H1 (cell line): ENCODE measurements around the gene WDR76. TPM values are rescaled to one million over a fixed set of nuclear protein-coding genes. Genes with fewer than 3 reads are reported as not detected.

Source experiments
- CTCF ChIA-PET: fragments of 300-600 bp; sonication (Branson Sonifier 250); formaldehyde crosslinking; loops from one replicate; lab custom pipeline; 2021; ENCODE audit not compliant: partially characterized antibody; lab: Charles Lee
- POLR2A ChIA-PET: fragments of 300-600 bp; sonication (Branson Sonifier 250); formaldehyde crosslinking; loops from one replicate; lab custom pipeline; 2021; ENCODE audit warnings: inconsistent platforms; ENCODE audit not compliant: partially characterized antibody; lab: Charles Lee
- DNase-seq, 2 experiments: peaks; one replicate each; pipeline versions ENCODE4 v3.0.0 to v3.0.0-alpha.2; 2010 to 2022; ENCODE audit warnings: low spot score in 2 of 2, low read depth in 1 of 2, mixed read lengths in 1 of 2
- FAIRE-seq: peaks from 2 replicates; lab custom pipeline; 2011; peaks lifted over from hg19 to GRCh38; lab: Jason Lieb, UNC
- H2AFZ ChIP-seq: 2 replicates; pipeline ENCODE4 v1.8.1; 2012; ENCODE audit warnings: low read length, inconsistent platforms
- H2AK5ac ChIP-seq: 2 replicates; pipeline ENCODE4 v1.6.1; 2013; ENCODE audit warnings: low read depth, low read length
- H2BK120ac ChIP-seq: replicated peaks from 2 replicates; pipeline ENCODE3; 2013; ENCODE audit warnings: low read depth, low read length, inconsistent platforms
- H2BK12ac ChIP-seq: 2 replicates; pipeline ENCODE4 v1.6.1; 2013; ENCODE audit warnings: low read depth, low read length
- H2BK15ac ChIP-seq: 2 replicates; pipeline ENCODE4 v1.6.1; 2013; ENCODE audit warnings: low read length
- H2BK20ac ChIP-seq: 2 replicates; pipeline ENCODE4 v1.6.1; 2013; ENCODE audit warnings: low read length
- H2BK5ac ChIP-seq: 2 replicates; pipeline ENCODE4 v1.6.1; 2013; ENCODE audit warnings: low read depth, low read length
- H3K14ac ChIP-seq: 2 replicates; pipeline ENCODE4 v1.6.1; 2013; ENCODE audit warnings: inconsistent platforms; ENCODE audit not compliant: insufficient read length
- H3K18ac ChIP-seq: 2 replicates; pipeline ENCODE4 v1.6.1; 2013; ENCODE audit warnings: low read length; ENCODE audit errors: extremely low read depth
- H3K23ac ChIP-seq: 2 replicates; pipeline ENCODE4 v1.6.1; 2013; ENCODE audit warnings: inconsistent platforms; ENCODE audit not compliant: insufficient read length
- H3K23me2 ChIP-seq: 2 replicates; pipeline ENCODE4 v1.6.1; 2013; ENCODE audit warnings: low read depth, low read length
- H3K27ac ChIP-seq: 2 replicates; pipeline ENCODE4 v1.6.1; 2011; ENCODE audit warnings: low read depth, low read length, inconsistent platforms
- H3K27me3 ChIP-seq, 4 experiments: replicated peaks in 1 of 4; 1 replicate in 1 of 4; 2 replicates in 3 of 4; pipeline versions ENCODE4 v1.6.1 to v1.8.1; 2011 to 2013; ENCODE audit warnings: low read length in 3 of 4, mild to moderate bottlenecking in 3 of 4, inconsistent platforms in 2 of 4, mixed read lengths in 2 of 4, moderate library complexity in 1 of 4; ENCODE audit not compliant: control insufficient read depth in 3 of 4, insufficient read depth in 3 of 4; ENCODE audit errors: extremely low read depth in 1 of 4
- H3K36me3 ChIP-seq, 4 experiments: 2 replicates each; pipeline versions ENCODE4 v1.6.1 to v1.8.1; 2011 to 2013; ENCODE audit warnings: mild to moderate bottlenecking in 4 of 4, low read length in 3 of 4, moderate library complexity in 2 of 4, control low read depth in 1 of 4, inconsistent platforms in 1 of 4; ENCODE audit not compliant: insufficient read depth in 4 of 4, control insufficient read depth in 2 of 4
- H3K4ac ChIP-seq: replicated peaks from 2 replicates; pipeline ENCODE3; 2013; ENCODE audit warnings: low read length, low read depth, mixed read lengths, inconsistent platforms; ENCODE audit not compliant: insufficient read length
- H3K4me1 ChIP-seq, 4 experiments: replicated peaks in 1 of 4; 1 replicate in 1 of 4; 2 replicates in 3 of 4; pipeline versions ENCODE4 v1.6.1 to v1.8.1; 2011 to 2013; ENCODE audit warnings: low read length in 3 of 4, inconsistent platforms in 2 of 4, mixed read lengths in 1 of 4; ENCODE audit not compliant: insufficient read depth in 4 of 4, control insufficient read depth in 3 of 4
- H3K4me2 ChIP-seq, 2 experiments: 2 replicates each; pipeline versions ENCODE4 v1.6.1 to v1.8.1; 2011 to 2013; ENCODE audit warnings: low read depth in 2 of 2, low read length in 2 of 2, control low read depth in 1 of 2, inconsistent platforms in 1 of 2, mild to moderate bottlenecking in 1 of 2; ENCODE audit not compliant: insufficient read depth in 1 of 2
- H3K4me3 ChIP-seq, 4 experiments: fragments of 200-600, 300-600 bp in 1 of 4; sonication (generic), shearing (Covaris generic), sonication (Bioruptor Twin) in 1 of 4; 2 replicates each; pipeline versions ENCODE4 v1.5.1 to v1.8.1; 2011 to 2016; ENCODE audit warnings: low read length in 4 of 4, low read depth in 3 of 4, control low read depth in 2 of 4, inconsistent platforms in 2 of 4, mild to moderate bottlenecking in 2 of 4, mixed read lengths in 1 of 4, moderate library complexity in 1 of 4; ENCODE audit not compliant: insufficient read depth in 2 of 4; ENCODE audit errors: extremely low read depth in 1 of 4
- H3K56ac ChIP-seq: replicated peaks from 2 replicates; pipeline ENCODE3; 2013; ENCODE audit warnings: low read depth, mild to moderate bottlenecking, mixed read lengths, low read length, inconsistent platforms; ENCODE audit not compliant: insufficient read length
- H3K79me1 ChIP-seq: 2 replicates; pipeline ENCODE4 v1.6.1; 2013; ENCODE audit warnings: low read depth, low read length, control low read depth
- H3K79me2 ChIP-seq, 2 experiments: 2 replicates each; pipeline versions ENCODE4 v1.6.1 to v1.8.1; 2012 to 2013; ENCODE audit warnings: low read length in 2 of 2, mild to moderate bottlenecking in 2 of 2, inconsistent platforms in 1 of 2; ENCODE audit not compliant: insufficient read depth in 2 of 2, control insufficient read depth in 1 of 2
- H3K9ac ChIP-seq, 4 experiments: replicated peaks in 1 of 4; 1 replicate in 1 of 4; 2 replicates in 3 of 4; pipeline versions ENCODE4 v1.6.1 to v1.8.1; 2011 to 2013; ENCODE audit warnings: low read depth in 3 of 4, low read length in 3 of 4, control low read depth in 2 of 4, mild to moderate bottlenecking in 2 of 4, moderate library complexity in 2 of 4, inconsistent platforms in 1 of 4; ENCODE audit errors: extremely low read depth in 1 of 4
- H3K9me3 ChIP-seq, 2 experiments: 2 replicates each; pipeline versions ENCODE4 v1.6.1 to v1.8.1; 2012 to 2013; ENCODE audit warnings: mild to moderate bottlenecking in 2 of 2, moderate library complexity in 2 of 2, control low read depth in 1 of 2, inconsistent platforms in 1 of 2, low read depth in 1 of 2, low read length in 1 of 2, mixed read lengths in 1 of 2; ENCODE audit not compliant: insufficient read depth in 2 of 2
- H4K20me1 ChIP-seq, 2 experiments: replicated peaks in 1 of 2; 2 replicates each; pipeline versions ENCODE3 to v1.8.1; 2011 to 2013; ENCODE audit warnings: inconsistent platforms in 2 of 2, low read length in 2 of 2, mild to moderate bottlenecking in 1 of 2; ENCODE audit not compliant: insufficient read depth in 2 of 2, control insufficient read depth in 1 of 2
- H4K5ac ChIP-seq: 2 replicates; pipeline ENCODE4 v1.6.1; 2013; ENCODE audit warnings: low read length, low read depth, mixed read lengths, inconsistent platforms; ENCODE audit not compliant: insufficient read length
- H4K8ac ChIP-seq: 2 replicates; pipeline ENCODE4 v1.8.0; 2013; ENCODE audit warnings: mild to moderate bottlenecking, moderate library complexity, low read length, inconsistent platforms; ENCODE audit not compliant: insufficient read depth; ENCODE audit errors: extremely low read depth
- H4K91ac ChIP-seq: replicated peaks from 2 replicates; pipeline ENCODE3; 2013; ENCODE audit warnings: low read length, mixed read lengths, inconsistent platforms; ENCODE audit not compliant: insufficient read length
- ASH2L ChIP-seq: fragments of 200-600, 300-600 bp; sonication (generic); IDR thresholded peaks from one replicate; pipeline ENCODE4 v1.7.1; 2017; ENCODE audit warnings: low read length
- CEBPB ChIP-seq: IDR thresholded peaks from 2 replicates; pipeline ENCODE4 v1.6.1; 2012; ENCODE audit warnings: low read depth, low read length
- CHD1 ChIP-seq: IDR thresholded peaks from 2 replicates; pipeline ENCODE4 v1.6.1; 2012; ENCODE audit warnings: low read depth, low read length, improper control_type of control experiment
- KDM4A ChIP-seq: IDR thresholded peaks from one replicate; pipeline ENCODE4 v1.7.1; 2012; ENCODE audit warnings: low read depth, mild to moderate bottlenecking, moderate library complexity, low read length, inconsistent platforms; ENCODE audit not compliant: severe bottlenecking
- SAP30 ChIP-seq: fragments of 300-600 bp; sonication (generic); IDR thresholded peaks from 2 replicates; pipeline ENCODE4 v1.7.1; 2012; ENCODE audit warnings: low read length, moderate library complexity, mild to moderate bottlenecking, inconsistent platforms; ENCODE audit not compliant: insufficient read depth, insufficient replicate concordance
- SIRT6 ChIP-seq: IDR thresholded peaks from one replicate; pipeline ENCODE4 v1.7.1; 2012; ENCODE audit warnings: low read length, inconsistent platforms
- SP4 ChIP-seq: IDR thresholded peaks from 2 replicates; pipeline ENCODE4 v1.6.1; 2012; ENCODE audit warnings: low read length, inconsistent platforms
- TAF1 ChIP-seq: IDR thresholded peaks from 2 replicates; pipeline ENCODE4 v1.6.1; 2011; ENCODE audit warnings: mild to moderate bottlenecking, low read depth, low read length
- TCF12 ChIP-seq: IDR thresholded peaks from 2 replicates; pipeline ENCODE4 v1.6.1; 2011; ENCODE audit warnings: low read depth, mild to moderate bottlenecking, low read length
- YY1 ChIP-seq: IDR thresholded peaks from 2 replicates; pipeline ENCODE4 v1.6.1; 2011; ENCODE audit warnings: low read depth, mild to moderate bottlenecking, low read length
- WGBS, 2 experiments: shearing (Covaris generic) in 1 of 2; methylation state at CpG; one replicate each; pipeline versions ENCODE4 v1.1.6 to v1.1.7; 2013 to 2015; ENCODE audit warnings: low lambda C conversion rate in 2 of 2, mixed read lengths in 2 of 2, inconsistent platforms in 1 of 2, low coverage in 1 of 2, missing lambda C conversion rate in 1 of 2; ENCODE audit not compliant: insufficient replicate concordance in 2 of 2, insufficient coverage in 1 of 2, insufficient read length in 1 of 2; ENCODE audit errors: extremely low coverage in 1 of 2, missing lambda C conversion rate in 1 of 2; 5-methylcytosine and 5-hydroxymethylcytosine counted together
- polyA plus RNA-seq, 7 experiments: library from polyadenylated mRNA; depleted of rRNA in 3 of 7; stranded (reverse) in 5 of 7; unstranded in 2 of 7; fragments of >200 nt in 5 of 7; fragments of 200-250 nt in 2 of 7; gene quantifications; 1 replicate in 5 of 7; 2 replicates in 1 of 7; 4 replicates in 1 of 7; pipeline versions ENCODE4 v1.2.1 to v1.2.3, GENCODE V29; 2011 to 2013; ENCODE audit warnings: missing spikeins in 2 of 7, mixed read lengths in 2 of 7
- total RNA-seq: library from RNA; stranded (reverse); fragmentation: NEBNext Ultra II Directional; extraction: Animal tissue kit (Norgen Biotek cat#: 25700); gene quantifications from 2 replicates; pipeline ENCODE4 v1.2.1, GENCODE V29; 2021

Gene WDR76
- total and polyA plus RNA-seq, 2 of the 8 experiments (the other 6 are each of a cell fraction or from before 2014, with no cell fraction given): 4.1 to 18.9 TPM

GRCh38 chr15:43779016-43779415 lies 47.8 kb upstream of the WDR76 start:
- Histone ChIP-seq H3K9me3 (no peaks in the 10 kb centered on the region), H2BK20ac (no peak overlapping the region), H4K91ac (no peak overlapping the region), H2BK12ac (no peak overlapping the region), H3K36me3 (peaks cover 0 to 5% (median under 1%) of the 10 kb centered on the region in 4 experiments; a peak in 2 of 8 replicates), H2AK5ac (no peak overlapping the region; the same call in 1 of the 2 replicates), H3K23me2 (peaks cover 12% of the 10 kb centered on the region), H3K56ac (no peak overlapping the region), H4K5ac (no peak overlapping the region), H3K9ac (no peak overlapping the region), H2BK120ac (no peak overlapping the region), H3K4ac (no peak overlapping the region), H3K27ac (no peak overlapping the region), H3K4me3 (no peak overlapping the region), H3K79me1 (no peaks in the 10 kb centered on the region), H4K8ac (no peak overlapping the region), H2BK5ac (no peak overlapping the region), H3K4me1 (peaks cover 0 to 12% (median 5%) of the 10 kb centered on the region in 4 experiments; a peak in 5 of 7 replicates), H2BK15ac (no peak overlapping the region), H3K23ac (no peak overlapping the region), H3K27me3 (peaks cover 0 to 2% (median 0%) of the 10 kb centered on the region in 4 experiments; a peak in 2 of 7 replicates), H3K79me2 (no peaks in the 10 kb centered on the region), H3K18ac (no peak overlapping the region), H3K4me2 (no peak overlapping the region), H3K14ac (no peak overlapping the region), H2AFZ (no peak overlapping the region), H4K20me1 (peaks cover 0 to 1% of the 10 kb centered on the region in 2 experiments)
- CTCF ChIA-PET: interaction anchor here (0.7 to 4.8 kb wide), 2 partner anchors 9 to 10 kb away, joined by 3 to 50 read pairs; partner anchors contain the start of gene SERF2
- no peak for TF ChIP-seq CHD1
- no peak for TF ChIP-seq KDM4A
- TF ChIP-seq YY1: no peak
- TF ChIP-seq TCF12: no peak
- TF ChIP-seq ASH2L: no peak
- TF ChIP-seq TAF1: no peak
- no peak for TF ChIP-seq SIRT6
- no peak for TF ChIP-seq SP4
- TF ChIP-seq CEBPB: no peak
- no peak for TF ChIP-seq SAP30
- FAIRE-seq (no peak), DNase-seq (no peak)
- 82% methylated on average over 1 of the region's 1 CpG; no CpG with 5 or more reads in 1 of the 2 experiments for WGBS, 2 experiments
- POLR2A ChIA-PET: no interaction called here
